ENCODE measurements around the gene COBL.

Gene COBL

GRCh38 chr7:51068401-51068800 is 248.2 kb downstream of the COBL start:
- Histone ChIP-seq H3K9me2 (replicated peaks; ENCODE audit: low read depth, low read length) (no peaks in the 10 kb centered on the region), H3K36me3 (ENCODE audit: insufficient read depth, low read length) (no peaks in the 10 kb centered on the region), H3K4me1 (ENCODE audit: insufficient read depth, low read length, poor library complexity, severe bottlenecking) (peaks cover 38% of the 10 kb centered on the region), H3K4me3 (ENCODE audit: low read length, poor library complexity, severe bottlenecking) (no peak overlapping the region), H4K20me1 (ENCODE audit: insufficient read depth, low read length, poor library complexity, severe bottlenecking) (no peaks in the 10 kb centered on the region), H3K9ac (ENCODE audit: low read depth, low read length, poor library complexity, severe bottlenecking) (no peak overlapping the region), H2AFZ (ENCODE audit: low read length) (no peak overlapping the region), H3K27me3 (ENCODE audit: insufficient read depth, low read length, poor library complexity, severe bottlenecking) (no peaks in the 10 kb centered on the region), H3F3A (ENCODE audit: low read depth) (0 out of 2 replicates have a peak, but pooled peaks cover 5% of the 10 kb centered on the region), H3K4me2 (ENCODE audit: low read depth, low read length, poor library complexity, severe bottlenecking) (no peak overlapping the region), H3K79me2 (ENCODE audit: insufficient read depth, low read length) (no peaks in the 10 kb centered on the region), H3K9me3 (ENCODE audit: insufficient read depth, low read depth, low read length) (no peaks in the 10 kb centered on the region)
- TF ChIP-seq CTCF (conservative IDR thresholded peaks at IDR 0.05; ENCODE audit: low read length) (no peak), EZH2phosphoT487 (IDR thresholded peaks at IDR 0.05; ENCODE audit: borderline replicate concordance) (no peak)

- TF ChIP-seq CTCF (conservative IDR thresholded peaks at IDR 0.05; ENCODE audit: low read length) (peak; percentile 87), EZH2phosphoT487 (IDR thresholded peaks at IDR 0.05; ENCODE audit: borderline replicate concordance) (no peak)
- Histone ChIP-seq H3K27me3 (ENCODE audit: insufficient read depth, low read length, poor library complexity, severe bottlenecking) (no peaks in the 10 kb centered on the region), H3K9ac (ENCODE audit: low read depth, low read length, poor library complexity, severe bottlenecking) (no peak overlapping the region), H3K4me2 (ENCODE audit: low read depth, low read length, poor library complexity, severe bottlenecking) (no peak overlapping the region), H3K9me2 (replicated peaks; ENCODE audit: low read depth, low read length) (no peaks in the 10 kb centered on the region), H4K20me1 (ENCODE audit: insufficient read depth, low read length, poor library complexity, severe bottlenecking) (no peaks in the 10 kb centered on the region), H2AFZ (ENCODE audit: low read length) (no peak overlapping the region), H3F3A (ENCODE audit: low read depth) (0 out of 2 replicates have a peak, but pooled peaks cover 5% of the 10 kb centered on the region), H3K4me1 (ENCODE audit: insufficient read depth, low read length, poor library complexity, severe bottlenecking) (peaks cover 32% of the 10 kb centered on the region), H3K79me2 (ENCODE audit: insufficient read depth, low read length) (no peaks in the 10 kb centered on the region), H3K9me3 (ENCODE audit: insufficient read depth, low read depth, low read length) (no peaks in the 10 kb centered on the region), H3K36me3 (ENCODE audit: insufficient read depth, low read length) (no peaks in the 10 kb centered on the region), H3K4me3 (ENCODE audit: low read length, poor library complexity, severe bottlenecking) (no peak overlapping the region)
These were observed 248.9 kb downstream of the COBL start for GRCh38 chr7:51067757-51068156.

GRCh38 chr7:51067258-51067657 is 249.4 kb downstream of the COBL start:
- no peak overlapping the region for H3K4me2 ChIP-seq (ENCODE audit: low read depth, low read length, poor library complexity, severe bottlenecking)

More at GRCh38 chr7:51067258-51067657, 249.4 kb downstream of the COBL start:
- Histone ChIP-seq H3K9me3 (ENCODE audit: insufficient read depth, low read depth, low read length) (no peaks in the 10 kb centered on the region), H4K20me1 (ENCODE audit: insufficient read depth, low read length, poor library complexity, severe bottlenecking) (no peaks in the 10 kb centered on the region), H3K4me1 (ENCODE audit: insufficient read depth, low read length, poor library complexity, severe bottlenecking) (peaks cover 27% of the 10 kb centered on the region), H3K9ac (ENCODE audit: low read depth, low read length, poor library complexity, severe bottlenecking) (no peak overlapping the region), H3K79me2 (ENCODE audit: insufficient read depth, low read length) (no peaks in the 10 kb centered on the region), H3K27me3 (ENCODE audit: insufficient read depth, low read length, poor library complexity, severe bottlenecking) (no peaks in the 10 kb centered on the region), H2AFZ (ENCODE audit: low read length) (no peak overlapping the region), H3K9me2 (replicated peaks; ENCODE audit: low read depth, low read length) (no peaks in the 10 kb centered on the region), H3K4me3 (ENCODE audit: low read length, poor library complexity, severe bottlenecking) (no peak overlapping the region), H3F3A (ENCODE audit: low read depth) (0 out of 2 replicates have a peak, but pooled peaks cover 5% of the 10 kb centered on the region), H3K36me3 (ENCODE audit: insufficient read depth, low read length) (no peaks in the 10 kb centered on the region)
- no peak for TF ChIP-seq CTCF (conservative IDR thresholded peaks at IDR 0.05; ENCODE audit: low read length)
- TF ChIP-seq EZH2phosphoT487 (IDR thresholded peaks at IDR 0.05; ENCODE audit: borderline replicate concordance): no peak

Measured in Loucy (cell line).